Measurements from ENCODE around the gene PGLYRP4.

- TF ChIP-seq, protein P1, sequence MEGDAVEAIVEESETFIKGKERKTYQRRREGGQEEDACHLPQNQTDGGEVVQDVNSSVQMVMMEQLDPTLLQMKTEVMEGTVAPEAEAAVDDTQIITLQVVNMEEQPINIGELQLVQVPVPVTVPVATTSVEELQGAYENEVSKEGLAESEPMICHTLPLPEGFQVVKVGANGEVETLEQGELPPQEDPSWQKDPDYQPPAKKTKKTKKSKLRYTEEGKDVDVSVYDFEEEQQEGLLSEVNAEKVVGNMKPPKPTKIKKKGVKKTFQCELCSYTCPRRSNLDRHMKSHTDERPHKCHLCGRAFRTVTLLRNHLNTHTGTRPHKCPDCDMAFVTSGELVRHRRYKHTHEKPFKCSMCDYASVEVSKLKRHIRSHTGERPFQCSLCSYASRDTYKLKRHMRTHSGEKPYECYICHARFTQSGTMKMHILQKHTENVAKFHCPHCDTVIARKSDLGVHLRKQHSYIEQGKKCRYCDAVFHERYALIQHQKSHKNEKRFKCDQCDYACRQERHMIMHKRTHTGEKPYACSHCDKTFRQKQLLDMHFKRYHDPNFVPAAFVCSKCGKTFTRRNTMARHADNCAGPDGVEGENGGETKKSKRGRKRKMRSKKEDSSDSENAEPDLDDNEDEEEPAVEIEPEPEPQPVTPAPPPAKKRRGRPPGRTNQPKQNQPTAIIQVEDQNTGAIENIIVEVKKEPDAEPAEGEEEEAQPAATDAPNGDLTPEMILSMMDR (IDR thresholded peaks at IDR 0.05; ENCODE audit: low read length): no peak
- no peak for TF ChIP-seq EZH2 (optimal IDR thresholded peaks at IDR 0.05; ENCODE audit: low read depth, low read length)
Observed at GRCh38 chr1:153366261-153366660, 17.6 kb upstream of the PGLYRP4 start.
